Measurements from ENCODE around the gene KDM4C. TPM values are rescaled to one million over a fixed set of nuclear protein-coding genes. Genes with fewer than 3 reads are reported as not detected.
A peak's percentile ranks its signal among the peaks of the same experiment; 100 is the strongest.

The KDM4C gene
- total and polyA plus RNA-seq, 2 donors (not counting 1 experiment from before 2014, with no cell fraction given) = 49.7 to 141 TPM

DNA sequence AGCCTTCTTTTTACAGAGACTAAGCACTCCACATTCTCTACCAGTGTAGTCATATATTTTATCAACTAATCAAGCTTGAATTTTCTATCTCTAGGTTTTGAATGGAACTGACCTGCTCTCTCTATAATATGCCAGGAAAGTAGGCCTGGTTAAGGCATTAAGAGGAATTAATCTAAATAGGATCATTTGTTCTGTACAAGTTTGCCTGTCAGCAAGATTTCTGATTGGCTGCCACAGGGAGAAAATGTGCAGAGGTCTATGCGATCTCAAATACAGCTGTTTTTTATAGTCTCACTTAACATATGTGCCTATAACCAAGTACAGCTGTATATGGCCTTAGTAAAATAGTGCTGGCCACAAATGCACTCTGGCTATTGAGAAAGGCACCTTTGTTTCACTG, 418.8 kb downstream of the KDM4C start:
- Histone ChIP-seq H3K36me3 (replicated peaks in 1 of 2; ENCODE audit: control extremely low read depth in 1 of 2, control insufficient read depth in 1 of 2, extremely low read depth in 1 of 2, insufficient read depth in 2 of 2, low read length in 1 of 2) (peaks cover under 1 to 53% of the 10 kb centered on the region in 2 experiments), H3K4me2 (replicated peaks; ENCODE audit: low read depth, low read length, poor library complexity, severe bottlenecking) (no peak overlapping the region), H3K27me3 (replicated peaks in 1 of 4; ENCODE audit: control extremely low read depth in 1 of 4, control insufficient read depth in 3 of 4, insufficient read depth in 4 of 4, low read length in 3 of 4) (no peaks in the 10 kb centered on the region), H4K20me1 (ENCODE audit: control insufficient read depth, insufficient read depth, low read length, poor library complexity, severe bottlenecking) (no peaks in the 10 kb centered on the region), H2AFZ (ENCODE audit: insufficient read depth, low read depth, low read length, poor library complexity, severe bottlenecking) (no peak overlapping the region), H3K4me3 (ENCODE audit: control extremely low read depth in 1 of 5, extremely low read depth in 1 of 5, insufficient read depth in 1 of 5, low read depth in 2 of 5, low read length in 4 of 5) (no peak overlapping the region), H3K79me2 (ENCODE audit: control insufficient read depth, insufficient read depth, low read length) (no peaks in the 10 kb centered on the region), H3K4me1 (ENCODE audit: control insufficient read depth in 2 of 2, insufficient read depth in 2 of 2, low read length in 2 of 2) (peaks cover 0 to 5% of the 10 kb centered on the region in 2 donors), H3K27ac (ENCODE audit: low read length in 2 of 2) (no peak overlapping the region), H3K9me3 (ENCODE audit: control extremely low read depth in 1 of 3, control insufficient read depth in 2 of 3, insufficient read depth in 1 of 3, low read length in 2 of 3) (no peaks in the 10 kb centered on the region), H3K9ac (ENCODE audit: low read length) (no peak overlapping the region)
- intact Hi-C loops (cut with micrococcal nuclease) = no loop called here
- Mint-ChIP-seq H3K9me3 (ENCODE audit: insufficient read depth) (no peaks in the 10 kb centered on the region), H3K27ac (no peak overlapping the region), H3K27me3 (no peaks in the 10 kb centered on the region), H3K4me1 (peaks cover 14% of the 10 kb centered on the region), H3K4me3 (no peak overlapping the region)
- TF ChIP-seq EZH2 (IDR thresholded peaks at IDR 0.05; ENCODE audit: borderline replicate concordance, insufficient read depth, low read depth, low read length, poor library complexity, severe bottlenecking) = no peak
- TF ChIP-seq, protein P1, sequence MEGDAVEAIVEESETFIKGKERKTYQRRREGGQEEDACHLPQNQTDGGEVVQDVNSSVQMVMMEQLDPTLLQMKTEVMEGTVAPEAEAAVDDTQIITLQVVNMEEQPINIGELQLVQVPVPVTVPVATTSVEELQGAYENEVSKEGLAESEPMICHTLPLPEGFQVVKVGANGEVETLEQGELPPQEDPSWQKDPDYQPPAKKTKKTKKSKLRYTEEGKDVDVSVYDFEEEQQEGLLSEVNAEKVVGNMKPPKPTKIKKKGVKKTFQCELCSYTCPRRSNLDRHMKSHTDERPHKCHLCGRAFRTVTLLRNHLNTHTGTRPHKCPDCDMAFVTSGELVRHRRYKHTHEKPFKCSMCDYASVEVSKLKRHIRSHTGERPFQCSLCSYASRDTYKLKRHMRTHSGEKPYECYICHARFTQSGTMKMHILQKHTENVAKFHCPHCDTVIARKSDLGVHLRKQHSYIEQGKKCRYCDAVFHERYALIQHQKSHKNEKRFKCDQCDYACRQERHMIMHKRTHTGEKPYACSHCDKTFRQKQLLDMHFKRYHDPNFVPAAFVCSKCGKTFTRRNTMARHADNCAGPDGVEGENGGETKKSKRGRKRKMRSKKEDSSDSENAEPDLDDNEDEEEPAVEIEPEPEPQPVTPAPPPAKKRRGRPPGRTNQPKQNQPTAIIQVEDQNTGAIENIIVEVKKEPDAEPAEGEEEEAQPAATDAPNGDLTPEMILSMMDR (IDR thresholded peaks at IDR 0.05) = no peak
- CTCF ChIA-PET = no interaction called here
- DNase-seq (no peak), ATAC-seq (ENCODE audit: low read depth) (no peak)
- POLR2A ChIA-PET = no interaction called here
- WGBS (ENCODE audit: insufficient coverage) = no CpG with 5 or more reads among the region's 1 CpG

GRCh38 chr9:7177383-7177782, 419.6 kb downstream of the KDM4C start:
- Mint-ChIP-seq H3K27me3 (no peaks in the 10 kb centered on the region), H3K9me3 (ENCODE audit: insufficient read depth) (peaks cover 4% of the 10 kb centered on the region), H3K27ac (peak overlapping the region; percentile 43), H3K4me3 (no peak overlapping the region), H3K4me1 (peaks cover 14% of the 10 kb centered on the region)
- H3K79me2 ChIP-seq (ENCODE audit: control insufficient read depth, insufficient read depth, low read length) = no peaks in the 10 kb centered on the region
- peaks cover 2 to 47% of the 10 kb centered on the region in 2 experiments for H3K36me3 ChIP-seq (replicated peaks in 1 of 2; ENCODE audit: control extremely low read depth in 1 of 2, control insufficient read depth in 1 of 2, extremely low read depth in 1 of 2, insufficient read depth in 2 of 2, low read length in 1 of 2)
- no peaks in the 10 kb centered on the region for H3K27me3 ChIP-seq (replicated peaks in 1 of 4; ENCODE audit: control extremely low read depth in 1 of 4, control insufficient read depth in 3 of 4, insufficient read depth in 4 of 4, low read length in 3 of 4)
- no peak overlapping the region for H3K27ac ChIP-seq (ENCODE audit: low read length in 2 of 2)
- ATAC-seq (ENCODE audit: low read depth) = no peak
- TF ChIP-seq, protein P1 (IDR thresholded peaks at IDR 0.05) = no peak
- no peak for TF ChIP-seq EZH2 (IDR thresholded peaks at IDR 0.05; ENCODE audit: borderline replicate concordance, insufficient read depth, low read depth, low read length, poor library complexity, severe bottlenecking)
- no peak overlapping the region for H3K9ac ChIP-seq (ENCODE audit: low read length)
- intact Hi-C loops (cut with micrococcal nuclease) = no loop called here
- no peak for DNase-seq
- H3K4me3 ChIP-seq (ENCODE audit: control extremely low read depth in 1 of 5, extremely low read depth in 1 of 5, insufficient read depth in 1 of 5, low read depth in 2 of 5, low read length in 4 of 5) = no peak overlapping the region
- no peaks in the 10 kb centered on the region for H4K20me1 ChIP-seq (ENCODE audit: control insufficient read depth, insufficient read depth, low read length, poor library complexity, severe bottlenecking)
- H3K9me3 ChIP-seq (ENCODE audit: control extremely low read depth in 1 of 3, control insufficient read depth in 2 of 3, insufficient read depth in 1 of 3, low read length in 2 of 3) = no peaks in the 10 kb centered on the region
- CTCF ChIA-PET = no interaction called here
- no peak overlapping the region for H2AFZ ChIP-seq (ENCODE audit: insufficient read depth, low read depth, low read length, poor library complexity, severe bottlenecking)
- H3K4me1 ChIP-seq (ENCODE audit: control insufficient read depth in 2 of 2, insufficient read depth in 2 of 2, low read length in 2 of 2) = peaks cover 0 to 5% of the 10 kb centered on the region in 2 donors
- H3K4me2 ChIP-seq (replicated peaks; ENCODE audit: low read depth, low read length, poor library complexity, severe bottlenecking) = no peak overlapping the region
- no CpG with 5 or more reads among the region's 3 CpGs for WGBS (ENCODE audit: insufficient coverage)
- POLR2A ChIA-PET = no interaction called here
